Activated B cell treated with CpG ODN at 0.5 μM for 24 hours (primary cell): ENCODE data around the gene CDH15. TPM values are rescaled to one million over a fixed set of nuclear protein-coding genes. Genes with fewer than 3 reads are reported as not detected.

Experiments
- ATAC-seq: fragments of 200-7000 bp; cut with Tn5 transposase; one replicate; pipeline ENCODE4 v1.10.0; 2021; ENCODE audit warnings: low read depth, mild to moderate bottlenecking, moderate library complexity
- CTCF ChIA-PET: fragments of 350-600 bp; sonication (Branson Sonifier 250); formaldehyde crosslinking; loops from one replicate; lab custom pipeline; 2021; ENCODE audit warnings: antibody characterized with exemption; lab: Charles Lee
- POLR2A ChIA-PET: fragments of 350-600 bp; sonication (Branson Sonifier 250); formaldehyde crosslinking; loops from one replicate; lab custom pipeline; 2021; ENCODE audit warnings: antibody characterized with exemption; lab: Charles Lee
- DNase-seq: peaks from one replicate; pipeline ENCODE4 v3.0.0; 2022
- H3K27ac Mint-ChIP-seq: one replicate; pipeline ENCODE4 v1.8.0; 2020; ENCODE audit warnings: mixed read lengths
- H3K27me3 Mint-ChIP-seq: one replicate; pipeline ENCODE4 v1.8.0; 2021; ENCODE audit warnings: mixed read lengths
- H3K36me3 Mint-ChIP-seq: one replicate; pipeline ENCODE4 v1.8.0; 2021; ENCODE audit warnings: low read depth, mixed read lengths
- H3K4me1 Mint-ChIP-seq: one replicate; pipeline ENCODE4 v1.8.0; 2021; ENCODE audit warnings: mixed read lengths
- H3K4me3 Mint-ChIP-seq: one replicate; pipeline ENCODE4 v1.8.0; 2020; ENCODE audit warnings: mild to moderate bottlenecking, mixed read lengths
- H3K9me3 Mint-ChIP-seq: one replicate; pipeline ENCODE4 v1.8.0; 2020; ENCODE audit warnings: mixed read lengths
- intact Hi-C: fragments of 100-400 bp; cut with micrococcal nuclease; formaldehyde crosslinking; loops from one replicate; pipeline ENCODE4 v1.15.1; 2024
- total RNA-seq: library from RNA; stranded (reverse); gene quantifications from 2 replicates; pipeline ENCODE4 v1.2.3, GENCODE V29; 2022
- TF ChIP-seq, protein P1 (sequence below): fragments of 200-600 bp; IDR thresholded peaks from one replicate; pipeline ENCODE4 v1.8.0; 2022; ENCODE audit warnings: antibody characterized with exemption, mild to moderate bottlenecking

Gene CDH15
- total RNA-seq, 1 donor from 2014 or later, result not detected

DNA sequence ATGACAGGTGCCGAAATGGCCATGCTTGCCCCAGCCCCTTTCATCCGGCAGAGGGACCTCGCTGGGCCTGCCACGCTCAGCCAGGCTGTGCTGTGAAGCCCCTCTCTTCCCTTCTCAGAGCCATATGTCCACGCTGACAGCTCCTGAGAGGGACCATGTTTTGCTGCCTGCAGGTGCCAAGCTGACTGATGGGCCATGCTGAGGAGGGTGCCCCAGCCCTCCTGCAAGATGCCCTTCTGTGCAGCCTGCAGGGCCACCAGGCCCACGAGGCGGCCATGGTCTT, 33.1 kb upstream of the CDH15 start:
- intact Hi-C loops, result no loop called here
- ChIA-PET POLR2A (no interaction called here), CTCF (no interaction called here)
- no peak for DNase-seq
- Mint-ChIP-seq H3K4me3 (no peak overlapping the region), H3K9me3 (no peaks in the 10 kb centered on the region), H3K4me1 (no peaks in the 10 kb centered on the region), H3K27ac (no peak overlapping the region), H3K36me3 (peaks cover 59% of the 10 kb centered on the region), H3K27me3 (no peaks in the 10 kb centered on the region)
- TF ChIP-seq, protein P1, sequence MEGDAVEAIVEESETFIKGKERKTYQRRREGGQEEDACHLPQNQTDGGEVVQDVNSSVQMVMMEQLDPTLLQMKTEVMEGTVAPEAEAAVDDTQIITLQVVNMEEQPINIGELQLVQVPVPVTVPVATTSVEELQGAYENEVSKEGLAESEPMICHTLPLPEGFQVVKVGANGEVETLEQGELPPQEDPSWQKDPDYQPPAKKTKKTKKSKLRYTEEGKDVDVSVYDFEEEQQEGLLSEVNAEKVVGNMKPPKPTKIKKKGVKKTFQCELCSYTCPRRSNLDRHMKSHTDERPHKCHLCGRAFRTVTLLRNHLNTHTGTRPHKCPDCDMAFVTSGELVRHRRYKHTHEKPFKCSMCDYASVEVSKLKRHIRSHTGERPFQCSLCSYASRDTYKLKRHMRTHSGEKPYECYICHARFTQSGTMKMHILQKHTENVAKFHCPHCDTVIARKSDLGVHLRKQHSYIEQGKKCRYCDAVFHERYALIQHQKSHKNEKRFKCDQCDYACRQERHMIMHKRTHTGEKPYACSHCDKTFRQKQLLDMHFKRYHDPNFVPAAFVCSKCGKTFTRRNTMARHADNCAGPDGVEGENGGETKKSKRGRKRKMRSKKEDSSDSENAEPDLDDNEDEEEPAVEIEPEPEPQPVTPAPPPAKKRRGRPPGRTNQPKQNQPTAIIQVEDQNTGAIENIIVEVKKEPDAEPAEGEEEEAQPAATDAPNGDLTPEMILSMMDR, result no peak
- no peak for ATAC-seq

DNA sequence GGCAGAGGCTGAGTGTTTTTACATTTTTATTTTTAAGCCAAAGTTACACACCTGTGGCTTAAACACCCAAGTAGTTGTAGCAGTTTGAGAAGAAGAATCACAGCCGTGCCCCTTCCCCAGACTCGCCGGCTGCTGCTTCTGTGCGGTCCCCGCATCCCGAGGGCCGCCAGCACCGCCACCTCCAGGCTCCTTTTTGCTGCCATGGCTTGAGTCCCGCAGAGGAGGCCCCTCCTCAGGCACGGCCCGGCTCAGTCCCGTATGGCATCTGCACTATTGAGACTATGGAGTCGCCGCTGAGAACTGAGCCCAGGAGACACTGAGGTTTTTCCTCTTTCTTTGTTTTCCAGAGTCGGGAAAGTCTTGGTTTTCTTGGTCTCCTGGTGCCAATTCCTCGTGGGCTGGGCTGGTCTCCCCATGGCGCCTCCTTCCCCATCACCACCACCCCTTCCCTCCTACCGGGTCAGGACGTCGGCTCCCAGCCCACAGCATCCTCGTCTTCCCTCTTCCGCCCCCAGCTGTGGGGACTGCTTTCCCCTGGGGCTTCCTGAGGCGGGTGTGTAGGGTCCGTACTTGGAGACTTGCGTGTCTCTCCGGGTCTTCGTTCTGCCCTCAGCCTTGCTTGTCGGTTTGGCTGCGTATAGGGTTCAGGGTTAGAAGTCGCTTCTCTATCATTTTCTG, 32.6 kb upstream of the CDH15 start:
- ATAC-seq, result no peak
- Mint-ChIP-seq H3K4me1 (no peaks in the 10 kb centered on the region), H3K27me3 (no peaks in the 10 kb centered on the region), H3K36me3 (peaks cover 56% of the 10 kb centered on the region), H3K9me3 (no peaks in the 10 kb centered on the region), H3K4me3 (no peak overlapping the region), H3K27ac (no peak overlapping the region)
- intact Hi-C loops, result no loop called here
- TF ChIP-seq, protein P1, result no peak
- no peak for DNase-seq
- ChIA-PET CTCF (no interaction called here), POLR2A (no interaction called here)

DNA sequence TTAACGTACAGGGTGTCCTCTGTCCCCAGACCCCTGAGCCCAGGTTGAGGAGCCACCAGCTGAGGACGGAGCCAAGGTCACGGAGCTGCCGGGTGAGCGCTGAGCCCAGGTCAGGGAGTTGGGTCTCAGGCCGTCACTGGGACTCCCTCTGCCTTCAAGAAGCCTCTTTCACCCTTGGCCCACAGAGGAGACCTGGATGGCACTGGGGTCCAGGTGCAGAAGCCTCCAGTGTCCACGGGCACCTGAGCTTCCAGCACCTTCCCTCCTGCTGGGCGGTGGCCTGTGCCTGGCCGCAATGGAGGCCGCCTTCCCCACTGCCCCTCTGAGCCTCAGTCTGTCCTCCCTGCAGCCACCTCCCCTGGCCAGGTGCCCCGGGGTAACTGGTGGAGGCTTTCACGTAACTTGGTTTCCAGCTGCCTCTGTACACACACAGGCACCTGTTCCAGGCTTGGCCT, 31.6 kb upstream of the CDH15 start:
- no peaks in the 10 kb centered on the region for H3K9me3 Mint-ChIP-seq
- TF ChIP-seq, protein P1, result no peak
- POLR2A ChIA-PET, result no interaction called here
- ATAC-seq (no peak), DNase-seq (no peak)
- no peak overlapping the region for H3K27ac Mint-ChIP-seq
- H3K4me3 Mint-ChIP-seq, result no peak overlapping the region
- H3K27me3 Mint-ChIP-seq, result no peaks in the 10 kb centered on the region
- intact Hi-C loops, result no loop called here
- no peaks in the 10 kb centered on the region for H3K4me1 Mint-ChIP-seq
- CTCF ChIA-PET, result no interaction called here
- peaks cover 52% of the 10 kb centered on the region for H3K36me3 Mint-ChIP-seq

DNA sequence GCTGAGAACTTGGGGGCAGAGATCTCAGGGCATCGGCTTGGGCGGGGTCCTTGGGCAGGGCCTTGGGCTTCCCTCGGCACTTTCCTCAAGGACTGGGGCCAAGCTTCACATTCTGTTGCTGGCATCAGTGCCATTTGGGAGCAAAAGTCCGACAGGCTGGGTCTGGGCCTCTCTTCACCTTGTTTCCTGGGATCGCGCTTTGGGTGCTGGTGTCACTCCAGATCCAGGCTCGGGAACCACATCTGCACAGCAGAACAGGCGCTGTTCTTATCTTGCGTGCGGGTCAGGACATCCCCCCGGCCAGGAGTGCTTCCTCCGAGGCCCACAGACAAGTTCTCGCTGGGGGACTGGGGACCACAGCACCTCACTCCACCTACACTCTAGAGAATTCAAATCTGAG, 31.1 kb upstream of the CDH15 start:
- no peak overlapping the region for H3K27ac Mint-ChIP-seq
- no peaks in the 10 kb centered on the region for H3K9me3 Mint-ChIP-seq
- CTCF ChIA-PET, result no interaction called here
- no peak for DNase-seq
- POLR2A ChIA-PET, result no interaction called here
- no peaks in the 10 kb centered on the region for H3K27me3 Mint-ChIP-seq
- no peak for ATAC-seq
- TF ChIP-seq, protein P1, result no peak
- H3K36me3 Mint-ChIP-seq, result peaks cover 50% of the 10 kb centered on the region
- H3K4me3 Mint-ChIP-seq, result no peak overlapping the region
- H3K4me1 Mint-ChIP-seq, result no peaks in the 10 kb centered on the region
- intact Hi-C loops, result no loop called here

DNA sequence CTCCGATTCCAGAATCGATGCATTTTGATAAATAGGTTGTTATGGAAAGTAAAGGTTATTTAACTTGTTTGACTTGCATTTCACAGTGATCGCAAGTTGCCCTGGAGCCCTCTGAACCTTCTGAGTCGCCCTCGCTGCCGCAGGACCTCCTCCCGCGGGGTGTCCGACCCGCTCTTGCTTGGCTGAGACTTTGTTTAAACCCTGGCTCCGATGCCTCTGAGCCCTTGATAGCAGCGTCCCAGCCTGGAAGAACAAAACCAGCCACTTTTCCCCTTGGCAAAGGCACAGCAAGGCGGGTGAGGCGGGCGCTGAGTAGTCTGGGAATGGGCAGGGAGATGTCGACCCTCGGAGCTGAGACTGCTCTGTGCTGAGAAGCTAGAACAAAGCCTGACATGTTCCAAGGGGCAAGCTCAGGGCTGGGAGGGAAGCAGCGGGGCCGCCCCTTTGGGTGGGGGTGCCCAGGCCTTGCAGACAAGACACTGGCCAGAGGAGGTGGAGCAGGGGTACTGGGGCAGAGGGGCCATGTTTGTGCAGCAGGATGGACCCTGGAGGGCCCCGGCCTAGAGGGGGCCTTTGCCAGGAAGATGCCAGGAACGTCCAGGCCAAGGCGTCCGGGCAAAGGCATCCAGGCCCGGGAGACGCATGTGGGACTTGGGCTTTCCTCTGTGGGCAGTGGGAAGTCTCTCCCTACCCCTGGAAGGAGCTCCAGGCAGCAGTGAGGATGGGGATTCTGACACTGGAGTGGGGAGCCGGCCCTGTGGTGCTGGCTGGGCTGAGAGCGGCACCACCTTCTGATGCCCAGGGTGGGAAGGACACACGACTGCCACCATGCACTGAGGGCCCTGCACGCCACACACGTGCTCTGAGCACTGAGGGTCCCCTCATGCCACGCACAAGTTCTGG, 30.3 kb upstream of the CDH15 start:
- DNase-seq (no peak), ATAC-seq (no peak)
- Mint-ChIP-seq H3K27me3 (no peaks in the 10 kb centered on the region), H3K36me3 (peaks cover 49% of the 10 kb centered on the region), H3K27ac (no peak overlapping the region), H3K9me3 (no peaks in the 10 kb centered on the region), H3K4me3 (no peak overlapping the region), H3K4me1 (no peaks in the 10 kb centered on the region)
- POLR2A ChIA-PET, result no interaction called here
- intact Hi-C loops, result no loop called here
- TF ChIP-seq, protein P1, result no peak
- CTCF ChIA-PET, result no interaction called here
